ENCODE results near the gene SCUBE3.

The SCUBE3 gene

GRCh38 chr6:35181933-35182612 lies 31.7 kb upstream of the SCUBE3 start:
- DNase-seq (ENCODE audit: low spot score), result peak; percentile 50

- no peak for DNase-seq (ENCODE audit: low spot score)
These were observed 30.5 kb upstream of the SCUBE3 start for GRCh38 chr6:35183281-35183680.

- no peak for DNase-seq (ENCODE audit: low spot score)
These were observed 29.8 kb upstream of the SCUBE3 start for GRCh38 chr6:35183935-35184334.

GRCh38 chr6:35184580-35185301 lies 29.0 kb upstream of the SCUBE3 start:
- no peak for DNase-seq (ENCODE audit: low spot score)

GRCh38 chr6:35185302-35185681 lies 28.5 kb upstream of the SCUBE3 start:
- peak; percentile 58 for DNase-seq (ENCODE audit: low spot score)

GRCh38 chr6:35185971-35186370 lies 27.8 kb upstream of the SCUBE3 start:
- no peak for DNase-seq (ENCODE audit: low spot score)

- DNase-seq (ENCODE audit: low spot score), result no peak
These were observed 27.2 kb upstream of the SCUBE3 start for GRCh38 chr6:35186571-35186970.

- no peak for DNase-seq (ENCODE audit: low spot score)
These were observed 24.9 kb upstream of the SCUBE3 start for GRCh38 chr6:35188886-35189285.

- DNase-seq (ENCODE audit: low spot score), result no peak
These were observed 23.4 kb upstream of the SCUBE3 start for GRCh38 chr6:35190306-35190705.

- no peak for DNase-seq (ENCODE audit: low spot score)
These were observed 21.9 kb upstream of the SCUBE3 start for GRCh38 chr6:35191889-35192288.

GRCh38 chr6:35192301-35192860 lies 21.4 kb upstream of the SCUBE3 start:
- no peak for DNase-seq (ENCODE audit: low spot score)

- no peak for DNase-seq (ENCODE audit: low spot score)
These were observed 19.4 kb upstream of the SCUBE3 start for GRCh38 chr6:35194390-35194789.

- no peak for DNase-seq (ENCODE audit: low spot score)
These were observed 18.5 kb upstream of the SCUBE3 start for GRCh38 chr6:35195120-35195780.

GRCh38 chr6:35197196-35197595 lies 16.6 kb upstream of the SCUBE3 start:
- DNase-seq (ENCODE audit: low spot score), result no peak

- no peak for DNase-seq (ENCODE audit: low spot score)
These were observed 13.9 kb upstream of the SCUBE3 start for GRCh38 chr6:35199866-35200265.

- DNase-seq (ENCODE audit: low spot score), result no peak
These were observed 11.7 kb upstream of the SCUBE3 start for GRCh38 chr6:35202066-35202546.

- DNase-seq (ENCODE audit: low spot score), result no peak
These were observed 10.5 kb upstream of the SCUBE3 start for GRCh38 chr6:35203152-35203670.

- no peak for DNase-seq (ENCODE audit: low spot score)
These were observed 10.1 kb upstream of the SCUBE3 start for GRCh38 chr6:35203680-35204079.

GRCh38 chr6:35206346-35206745 lies 7.4 kb upstream of the SCUBE3 start:
- DNase-seq (ENCODE audit: low spot score), result no peak

GRCh38 chr6:35208419-35208818 lies 5.3 kb upstream of the SCUBE3 start:
- DNase-seq (ENCODE audit: low spot score), result no peak

- DNase-seq (ENCODE audit: low spot score), result no peak
These were observed 4.7 kb upstream of the SCUBE3 start for GRCh38 chr6:35209081-35209480.

- no peak for DNase-seq (ENCODE audit: low spot score)
These were observed 4.0 kb upstream of the SCUBE3 start for GRCh38 chr6:35209622-35210247.
